Stimulated activated CD8-positive, alpha-beta memory T cell treated with anti-CD3 and anti-CD28 coated beads, Interleukin-7, amount 100 ng/mL, for 4 hours (primary cell): ENCODE results near the gene SCRG1.

ENCODE experiments used
- DNase-seq, 2 donors: peaks; one replicate each; pipeline ENCODE4 v3.0.0-alpha.2; 2020; ENCODE audit warnings: low read depth in 2 of 2

The SCRG1 gene

GRCh38 chr4:173398779-173399415 lies at the start of gene SCRG1:
SCRG1 (minus strand) TSS chr4:173399116; CDS start chr4:173391414, 7,702 bp downstream.
- no peak for DNase-seq

GRCh38 chr4:173448103-173448502 lies 49.2 kb upstream of the SCRG1 start:
- DNase-seq, result no peak

- DNase-seq, result no peak
Observed at GRCh38 chr4:173446416-173446815, 47.5 kb upstream of the SCRG1 start.

- DNase-seq, result no peak
Observed at GRCh38 chr4:173443121-173443520, 44.2 kb upstream of the SCRG1 start.

- DNase-seq, result no peak
Observed at GRCh38 chr4:173442223-173442932, 43.5 kb upstream of the SCRG1 start.

DNA sequence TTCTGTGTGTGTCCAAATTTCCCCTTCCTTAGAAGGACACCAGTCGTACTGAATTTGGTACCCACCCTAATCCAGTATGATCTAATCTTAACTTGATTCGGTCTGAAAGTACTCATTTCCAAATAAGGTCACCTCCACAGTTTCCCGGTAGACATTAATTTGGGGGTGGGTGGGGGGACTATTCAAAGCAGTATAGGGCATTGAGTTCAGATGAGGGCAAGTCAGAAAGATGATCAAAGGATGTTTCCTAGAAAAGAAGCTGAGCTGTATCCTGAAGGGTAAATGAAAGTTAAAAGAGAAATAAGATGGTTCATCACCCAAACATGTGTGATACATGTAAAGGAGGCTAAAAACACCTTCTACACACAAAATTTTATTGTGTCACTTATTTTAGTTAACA lies 42.0 kb upstream of the SCRG1 start:
- no peak for DNase-seq

GRCh38 chr4:173436771-173437265 lies 37.9 kb upstream of the SCRG1 start:
- no peak for DNase-seq

- DNase-seq, result no peak
Observed at GRCh38 chr4:173436149-173436579, 37.2 kb upstream of the SCRG1 start.

DNA sequence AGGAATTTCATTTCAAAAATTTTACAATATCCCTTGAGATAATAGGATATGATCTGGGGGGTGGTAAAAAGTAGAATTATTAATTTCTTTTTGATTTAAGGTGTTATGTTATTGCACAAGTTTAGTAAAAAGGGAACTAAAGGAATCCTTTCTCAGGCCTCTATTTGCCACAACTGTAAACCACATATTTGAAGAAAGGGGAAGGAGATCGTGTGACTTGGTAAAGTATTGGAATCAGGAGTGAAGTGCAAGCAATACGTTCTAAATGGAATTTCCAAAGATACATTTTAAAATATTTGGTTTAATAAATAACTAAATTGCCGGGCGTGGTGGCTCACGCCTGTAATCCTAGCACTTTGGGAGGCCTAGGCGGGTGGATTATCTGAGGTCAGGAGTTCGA lies 35.3 kb upstream of the SCRG1 start:
- DNase-seq, result no peak

DNA sequence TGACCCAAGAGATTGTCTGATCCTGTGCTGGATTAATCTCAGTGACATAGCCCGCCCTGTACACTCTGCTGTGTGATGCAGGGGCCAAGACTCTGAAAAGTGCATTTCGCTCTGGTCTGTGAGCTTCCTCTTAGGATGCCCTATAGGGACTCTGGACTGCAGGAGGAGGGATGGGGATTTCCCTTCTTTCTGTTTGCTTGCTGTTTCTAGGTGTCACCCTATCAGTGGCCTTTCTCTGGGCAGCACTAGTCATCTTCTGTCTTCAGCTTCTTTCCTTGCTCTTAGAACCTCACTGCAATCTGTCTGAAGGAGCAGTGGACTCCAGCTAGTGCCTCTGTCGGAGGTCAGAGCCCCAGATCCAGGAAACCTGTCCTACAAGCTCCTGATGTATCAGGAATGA lies 34.5 kb upstream of the SCRG1 start:
- DNase-seq, result no peak

DNA sequence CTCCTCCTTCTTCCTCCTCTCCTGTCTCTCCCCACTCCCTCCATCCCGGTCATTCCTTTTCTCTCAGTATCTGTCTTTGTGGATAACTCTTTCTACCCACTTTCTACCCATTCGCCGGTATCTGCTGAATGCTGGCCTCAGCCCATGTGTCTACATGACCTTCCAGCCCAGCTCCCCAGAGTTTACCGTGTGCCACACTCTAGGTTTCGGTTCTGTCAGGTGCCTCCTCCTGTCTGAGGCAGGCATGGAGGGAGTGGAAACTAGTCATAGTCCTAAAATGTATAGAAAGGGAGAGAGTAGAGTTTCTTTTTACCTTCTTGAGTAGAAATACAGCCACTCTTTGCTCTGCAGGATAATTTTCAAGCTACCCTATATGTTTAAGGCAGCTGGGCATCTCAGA lies 33.5 kb upstream of the SCRG1 start:
- no peak for DNase-seq

DNA sequence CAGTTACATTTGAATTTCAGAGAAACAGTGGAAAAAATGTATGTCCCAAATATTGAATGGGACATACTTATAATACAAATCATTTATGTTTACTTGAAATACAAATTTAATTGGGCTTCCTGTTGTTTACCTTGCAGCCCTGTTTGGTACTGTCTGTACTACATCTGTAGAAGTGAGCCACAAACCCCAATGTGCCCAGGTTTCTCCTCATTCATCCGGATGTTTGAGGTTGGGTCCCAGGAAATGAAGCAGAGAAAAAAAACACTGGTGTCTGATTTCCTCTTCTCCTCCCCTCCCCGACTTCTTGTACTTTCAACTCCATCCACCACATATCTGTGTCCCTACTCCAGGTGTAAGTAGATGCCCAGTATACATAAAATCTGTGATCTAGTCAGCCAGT lies 27.1 kb upstream of the SCRG1 start:
- no peak for DNase-seq

GRCh38 chr4:173424899-173425805 lies 26.2 kb upstream of the SCRG1 start:
- no peak for DNase-seq

GRCh38 chr4:173420801-173421200 lies 21.9 kb upstream of the SCRG1 start:
- DNase-seq, result no peak

DNA sequence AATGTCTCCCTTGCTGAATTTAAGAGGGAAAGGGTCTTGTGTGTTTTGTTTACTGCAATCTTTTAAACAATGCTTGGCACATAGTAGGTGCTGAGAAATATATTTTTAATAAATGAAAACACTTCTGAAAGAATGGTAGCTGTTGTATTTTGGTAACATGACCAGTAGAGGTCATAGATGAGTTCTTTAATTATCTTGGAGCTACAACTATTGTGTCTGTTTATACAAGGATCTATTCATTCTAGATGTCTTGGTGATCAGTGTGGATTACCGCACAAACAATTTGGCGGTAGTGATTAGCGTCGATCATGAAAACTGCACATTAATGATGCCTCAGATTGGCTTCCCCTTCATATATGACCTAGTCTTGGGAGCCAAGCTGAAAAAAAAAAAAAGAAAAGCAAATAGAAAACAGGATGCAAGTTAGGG lies 21.4 kb upstream of the SCRG1 start:
- no peak for DNase-seq

DNA sequence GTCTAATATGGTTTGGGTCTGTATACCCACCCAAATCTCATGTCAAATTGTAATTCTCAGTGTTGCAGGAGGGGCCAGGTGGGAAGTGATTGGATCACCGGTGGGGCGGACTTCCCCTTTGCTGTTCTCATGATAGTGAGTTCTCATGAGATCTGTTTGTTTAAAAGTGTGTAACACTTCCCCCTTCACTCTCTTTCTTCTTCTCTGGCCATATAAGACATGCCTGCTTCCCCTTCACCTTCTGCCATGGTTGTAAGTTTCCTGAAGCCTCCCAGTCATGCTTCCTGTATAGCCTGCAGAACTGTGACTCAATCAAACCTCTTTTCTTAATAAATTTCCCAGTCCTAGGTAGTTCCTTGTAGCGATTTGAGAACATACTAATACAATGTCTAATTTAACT lies 19.7 kb upstream of the SCRG1 start:
- DNase-seq, result no peak

DNA sequence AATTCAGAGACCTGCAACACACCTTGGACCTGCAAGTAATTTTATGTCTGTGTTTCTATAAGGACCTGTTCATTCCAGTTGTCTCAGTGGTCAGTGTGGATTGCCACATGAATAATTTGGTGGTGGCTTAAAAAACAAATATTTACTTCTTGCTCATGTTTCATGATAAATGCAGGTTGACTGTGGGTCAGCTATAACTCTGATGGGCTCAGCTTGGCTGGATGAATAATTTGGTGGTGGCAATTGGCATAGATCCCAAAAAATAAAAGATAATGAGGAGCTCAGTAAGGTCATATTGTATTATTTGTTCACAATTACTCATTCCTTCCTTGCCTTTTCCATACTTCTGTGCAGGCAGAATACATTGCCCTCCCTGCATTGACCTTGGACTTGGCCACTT lies 18.9 kb upstream of the SCRG1 start:
- DNase-seq, result no peak

- no peak for DNase-seq
Observed at GRCh38 chr4:173415885-173416653, 17.2 kb upstream of the SCRG1 start.

GRCh38 chr4:173415092-173415491 lies 16.2 kb upstream of the SCRG1 start:
- DNase-seq, result no peak

- no peak for DNase-seq
Observed at GRCh38 chr4:173414456-173414855, 15.5 kb upstream of the SCRG1 start.

- DNase-seq, result no peak
Observed at GRCh38 chr4:173413036-173413435, 14.1 kb upstream of the SCRG1 start.
